ENCODE results near the gene CDH13.

CDH13 gene

GRCh38 chr16:82630219-82630618, 3.5 kb downstream of the CDH13 start:
- in situ Hi-C loops (cut with HindIII; ENCODE audit: low sequenced_read_pairs), result loop anchor here (25.0 kb wide), 1 partner anchor 593 kb away; the partner anchor contains the start of gene HSD17B2
- DNase-seq (ENCODE audit: low read depth), result no peak
- TF ChIP-seq CTCF (IDR thresholded peaks at IDR 0.05; ENCODE audit: low read depth, low read length, missing control alignments), result no peak
- no peak overlapping the region for H3K4me3 ChIP-seq (ENCODE audit: low read depth, low read length)

GRCh38 chr16:82630688-82631087, 3.9 kb downstream of the CDH13 start:
- no peak for DNase-seq (ENCODE audit: low read depth)
- TF ChIP-seq CTCF (IDR thresholded peaks at IDR 0.05; ENCODE audit: low read depth, low read length, missing control alignments), result peak; percentile 45
- no peak overlapping the region for H3K4me3 ChIP-seq (ENCODE audit: low read depth, low read length)
- in situ Hi-C loops (cut with HindIII; ENCODE audit: low sequenced_read_pairs), result loop anchor here (25.0 kb wide), 1 partner anchor 593 kb away; the partner anchor contains the start of gene HSD17B2

GRCh38 chr16:82631701-82632685, 5.2 kb downstream of the CDH13 start:
- in situ Hi-C loops (cut with HindIII; ENCODE audit: low sequenced_read_pairs), result loop anchor here (25.0 kb wide), 1 partner anchor 595 kb away; the partner anchor contains the start of gene HSD17B2
- peak; percentile 45 for TF ChIP-seq CTCF (IDR thresholded peaks at IDR 0.05; ENCODE audit: low read depth, low read length, missing control alignments)
- H3K4me3 ChIP-seq (ENCODE audit: low read depth, low read length), result no peak overlapping the region
- no peak for DNase-seq (ENCODE audit: low read depth)

GRCh38 chr16:82633964-82634600, 7.3 kb downstream of the CDH13 start:
- H3K4me3 ChIP-seq (ENCODE audit: low read depth, low read length), result no peak overlapping the region
- in situ Hi-C loops (cut with HindIII; ENCODE audit: low sequenced_read_pairs), result loop anchor here (25.0 kb wide), 1 partner anchor 597 kb away; the partner anchor contains the start of gene HSD17B2
- DNase-seq (ENCODE audit: low read depth), result no peak
- TF ChIP-seq CTCF (IDR thresholded peaks at IDR 0.05; ENCODE audit: low read depth, low read length, missing control alignments), result no peak

- TF ChIP-seq CTCF (IDR thresholded peaks at IDR 0.05; ENCODE audit: low read depth, low read length, missing control alignments), result no peak
- DNase-seq (ENCODE audit: low read depth), result no peak
- no peak overlapping the region for H3K4me3 ChIP-seq (ENCODE audit: low read depth, low read length)
- in situ Hi-C loops (cut with HindIII; ENCODE audit: low sequenced_read_pairs), result loop anchor here (25.0 kb wide), 1 partner anchor 598 kb away; the partner anchor contains the start of gene HSD17B2
Measured at GRCh38 chr16:82634955-82635610, 8.3 kb downstream of the CDH13 start.

GRCh38 chr16:82636485-82636884, 9.7 kb downstream of the CDH13 start:
- no peak for TF ChIP-seq CTCF (IDR thresholded peaks at IDR 0.05; ENCODE audit: low read depth, low read length, missing control alignments)
- no peak for DNase-seq (ENCODE audit: low read depth)
- H3K4me3 ChIP-seq (ENCODE audit: low read depth, low read length), result no peak overlapping the region
- in situ Hi-C loops (cut with HindIII; ENCODE audit: low sequenced_read_pairs), result loop anchor here (25.0 kb wide), 1 partner anchor 599 kb away; the partner anchor contains the start of gene HSD17B2
